GM18505 (cell line): ENCODE results near the gene SLC24A4.

Source experiments
- ATAC-seq: cut with Tn5 transposase; IDR thresholded peaks from one replicate; pipeline ENCODE4 v1.9.1; 2021; ENCODE audit not compliant: unreplicated experiment
- POLR2A ChIP-seq: IDR thresholded peaks from 4 replicates; pipeline ENCODE4 v1.6.1; 2011; ENCODE audit warnings: borderline replicate concordance; ENCODE audit not compliant: insufficient read depth, insufficient read length; ENCODE audit errors: extremely low read depth

The SLC24A4 gene

DNA sequence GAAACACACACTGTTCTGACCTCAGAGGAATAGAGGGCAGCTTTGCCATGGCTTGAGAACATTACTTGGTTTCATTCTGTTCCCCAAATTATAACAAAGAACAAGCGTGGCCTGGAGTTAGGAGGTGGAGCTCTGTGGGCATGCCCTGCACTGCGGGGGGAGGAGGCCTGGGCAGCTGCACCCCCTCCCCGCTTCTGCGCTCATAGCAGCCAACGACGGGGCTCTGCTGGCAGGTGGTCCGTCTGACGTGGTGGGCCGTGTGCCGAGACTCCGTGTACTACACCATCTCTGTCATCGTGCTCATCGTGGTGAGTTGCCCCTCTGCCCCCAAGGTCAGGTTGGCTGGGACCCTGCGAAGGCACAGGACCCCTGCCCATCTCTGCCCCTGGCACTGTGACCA is 120.2 kb downstream of the SLC24A4 start:
- no peak for TF ChIP-seq POLR2A
- ATAC-seq, result no peak

DNA sequence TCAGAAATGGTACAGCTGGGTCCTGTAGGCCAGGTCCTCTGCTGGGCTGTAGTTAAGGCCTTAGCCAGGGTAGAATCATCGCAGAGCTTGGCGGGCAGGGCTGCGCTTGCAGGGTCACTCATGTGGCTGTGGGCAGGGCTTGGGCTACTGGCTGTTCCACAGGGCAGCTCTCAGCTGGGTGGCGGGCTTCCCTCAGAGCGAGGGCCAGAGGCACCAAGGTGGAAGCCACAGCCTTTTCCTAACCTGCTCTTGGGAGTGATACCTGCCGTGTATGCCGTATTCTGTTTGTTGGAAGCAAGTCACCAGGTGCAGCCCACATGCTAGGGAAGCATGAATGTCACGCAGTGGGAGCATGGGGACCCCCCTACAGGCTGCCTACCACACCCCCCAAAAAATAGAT is 120.8 kb downstream of the SLC24A4 start:
- no peak for ATAC-seq
- no peak for TF ChIP-seq POLR2A

DNA sequence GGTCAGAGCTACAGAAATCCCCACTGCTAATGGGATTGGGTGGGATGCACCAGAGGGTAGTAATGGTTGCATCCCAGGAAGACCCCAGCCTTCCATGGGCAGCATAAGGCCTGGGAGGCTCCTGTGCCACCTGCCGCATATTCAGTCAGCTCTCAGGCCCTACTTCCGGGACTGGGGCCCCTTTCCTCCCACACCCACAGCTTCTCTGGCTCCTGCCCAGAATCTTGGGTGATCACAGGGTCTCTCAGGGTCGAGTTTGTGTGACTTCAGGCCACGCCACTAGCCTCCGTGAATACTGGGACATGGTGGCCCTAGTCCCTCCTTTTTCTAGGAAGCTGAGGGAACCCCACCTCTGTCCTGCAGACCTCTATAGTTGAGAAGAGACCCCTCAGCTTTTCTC is 123.8 kb downstream of the SLC24A4 start:
- TF ChIP-seq POLR2A, result no peak
- ATAC-seq, result no peak

DNA sequence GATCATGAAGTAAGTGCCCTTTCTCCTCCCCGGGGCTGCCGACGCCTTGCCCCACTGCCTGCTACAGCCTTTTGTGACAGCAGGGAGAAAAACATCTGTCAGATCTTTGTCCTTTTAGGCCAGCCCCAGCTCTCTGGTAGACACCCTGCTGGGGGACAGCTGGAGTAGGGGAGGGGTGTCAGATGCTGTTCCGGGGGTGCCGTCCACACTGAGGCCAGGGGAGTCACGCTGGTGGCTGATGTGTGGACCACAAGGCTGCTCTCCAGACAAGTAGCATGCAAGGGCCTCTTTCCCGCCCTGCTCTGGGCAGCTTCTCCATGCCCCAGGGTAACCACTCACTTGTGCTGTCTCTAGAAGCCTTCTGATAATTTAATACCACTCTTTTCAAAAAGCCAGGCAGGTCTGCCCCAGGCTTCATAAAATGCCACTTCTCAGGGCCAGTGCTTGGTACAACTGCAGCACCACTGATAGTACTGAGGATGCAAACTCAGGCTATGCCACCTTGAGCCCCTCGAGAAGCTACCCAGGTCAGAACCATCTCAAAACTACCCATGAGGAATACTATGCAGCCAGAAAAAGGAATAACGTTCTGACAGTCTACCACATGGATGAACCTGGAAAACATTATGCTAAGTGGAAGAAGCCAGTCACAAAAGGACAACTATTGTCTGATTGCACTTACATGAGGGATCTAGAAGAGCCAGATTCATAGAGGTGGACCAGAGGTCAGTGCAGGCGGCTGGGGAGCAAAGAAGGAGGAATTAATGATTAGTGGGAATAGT is 124.6 kb downstream of the SLC24A4 start:
- TF ChIP-seq POLR2A, result no peak
- no peak for ATAC-seq

DNA sequence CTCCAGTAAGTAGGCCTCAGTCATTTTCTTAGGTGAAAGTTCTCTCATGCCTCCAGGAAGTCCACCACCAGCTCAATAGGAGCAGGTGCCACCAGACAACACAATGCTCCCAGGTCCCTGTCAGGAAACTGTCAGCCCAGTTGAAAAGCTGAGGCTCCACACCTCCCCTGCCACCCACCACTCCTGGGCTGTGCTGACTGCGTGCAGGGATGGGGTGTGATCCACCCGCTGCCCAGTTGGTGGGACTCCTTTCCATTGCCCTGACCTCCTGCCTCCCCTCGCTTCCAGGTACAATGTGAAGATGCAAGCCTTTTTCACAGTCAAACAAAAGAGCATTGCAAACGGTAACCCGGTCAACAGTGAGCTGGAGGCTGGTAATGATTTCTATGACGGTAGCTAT is 125.8 kb downstream of the SLC24A4 start:
- no peak for ATAC-seq
- no peak for TF ChIP-seq POLR2A

DNA sequence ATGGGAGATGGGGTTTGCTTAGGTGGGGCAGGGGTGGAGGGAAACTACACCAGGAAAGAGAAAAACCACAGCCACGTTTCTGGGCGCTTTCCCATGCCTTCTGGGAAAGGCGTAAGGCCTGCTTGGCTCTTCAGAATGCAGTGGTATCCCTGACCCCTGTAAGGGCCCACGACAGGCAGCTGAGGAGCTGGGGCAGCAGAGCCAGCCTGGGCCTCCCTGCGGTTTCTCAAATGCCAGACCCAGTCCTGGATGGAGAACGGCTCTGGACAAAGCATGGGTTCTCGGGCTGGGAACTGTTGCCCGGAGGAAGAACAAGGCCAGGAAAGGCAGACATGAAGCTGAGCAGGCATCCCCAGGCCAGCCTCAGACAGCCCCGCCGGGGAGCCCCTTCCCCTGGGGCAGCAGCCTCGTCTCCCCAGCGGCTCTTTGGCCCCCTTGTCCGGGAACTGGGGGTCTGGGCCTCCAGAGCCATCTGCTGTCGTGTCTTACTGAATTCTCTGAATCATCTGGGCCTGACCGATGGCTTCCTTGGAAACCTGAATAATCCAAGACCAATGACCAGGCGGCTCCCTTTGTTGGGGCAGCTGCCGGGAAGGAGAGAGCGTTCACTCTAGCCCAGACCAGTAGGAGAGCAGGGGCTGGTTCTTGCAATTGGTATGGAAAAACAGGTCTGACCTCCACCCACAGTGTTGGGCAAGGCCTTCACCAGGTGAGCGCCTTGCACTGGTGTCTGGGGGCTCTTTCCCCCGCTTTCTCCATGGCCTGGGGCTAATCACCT is 126.6 kb downstream of the SLC24A4 start:
- TF ChIP-seq POLR2A, result no peak
- no peak for ATAC-seq

DNA sequence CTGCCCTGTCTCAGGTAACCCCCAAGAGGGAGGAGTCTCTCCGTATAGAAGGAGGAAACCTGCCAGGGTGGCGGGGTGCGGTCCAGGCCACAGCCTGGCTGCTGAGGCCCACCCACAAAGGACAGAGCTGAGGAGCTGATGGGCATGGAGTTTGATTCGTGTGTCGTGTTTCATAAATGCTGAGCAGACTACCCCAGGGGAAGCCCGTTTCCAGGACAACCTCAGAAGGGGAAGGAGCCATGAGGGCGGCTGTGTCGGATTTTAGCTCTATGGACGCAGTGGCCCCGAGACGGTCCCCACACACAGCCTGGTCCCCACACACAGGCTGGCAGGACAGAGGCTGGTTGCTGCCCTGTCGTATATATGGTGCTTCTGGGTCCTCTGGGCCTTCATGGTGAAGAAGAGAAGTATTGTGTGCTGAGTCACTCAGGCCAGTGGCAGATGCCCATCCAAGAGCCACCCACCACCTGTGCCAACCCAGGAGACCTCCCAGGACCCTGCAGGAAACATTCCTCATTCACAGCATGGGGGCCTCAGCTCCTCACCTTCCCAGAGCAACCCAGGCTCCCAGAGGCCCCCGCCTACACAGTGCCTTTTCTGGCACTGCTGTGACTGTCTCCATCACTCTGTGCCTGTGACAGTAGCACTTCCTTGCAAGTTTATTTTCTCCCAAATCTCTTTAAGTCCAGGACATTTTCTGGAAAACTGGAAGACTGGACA is 127.5 kb downstream of the SLC24A4 start:
- no peak for ATAC-seq
- TF ChIP-seq POLR2A, result no peak

DNA sequence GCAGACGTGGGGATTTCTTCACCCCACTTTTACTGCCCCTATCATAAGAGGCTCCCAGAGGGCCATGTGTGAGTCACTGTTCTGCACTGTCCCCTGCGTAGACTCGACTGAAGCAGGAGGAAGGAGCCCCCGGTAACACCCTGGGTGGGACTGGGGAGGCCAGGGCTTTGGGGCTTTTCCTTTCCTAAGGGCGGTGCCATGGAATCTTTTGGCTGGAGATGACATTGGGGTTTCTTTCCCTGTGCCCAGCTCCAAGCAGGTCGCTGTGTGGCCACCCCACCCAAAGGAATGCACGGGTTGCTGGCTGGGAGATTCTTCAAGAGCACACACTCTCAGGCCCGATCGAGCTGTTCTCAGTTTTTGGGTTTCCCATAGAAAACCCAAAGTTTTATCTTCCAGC is 128.3 kb downstream of the SLC24A4 start:
- no peak for TF ChIP-seq POLR2A
- ATAC-seq, result no peak

DNA sequence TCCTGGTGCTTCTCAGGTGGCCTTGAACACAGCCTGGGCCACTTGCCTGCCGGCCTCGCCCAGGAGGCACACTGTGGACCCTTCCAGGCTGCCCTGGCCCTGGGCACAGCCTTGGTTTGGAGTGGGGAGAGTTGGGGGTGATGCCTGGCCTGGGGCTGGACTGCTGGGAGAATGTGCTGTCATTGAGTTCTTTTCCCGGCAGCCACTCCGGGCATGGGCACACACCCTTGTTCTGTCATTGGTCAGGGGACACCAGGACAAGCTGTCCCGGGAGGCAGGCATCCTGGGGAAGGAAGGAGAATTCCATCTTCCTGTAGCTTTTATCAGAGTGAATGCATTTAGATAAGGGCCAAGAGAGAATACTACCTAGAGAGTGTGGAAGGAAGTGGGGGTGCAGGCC is 128.8 kb downstream of the SLC24A4 start:
- no peak for TF ChIP-seq POLR2A
- ATAC-seq, result no peak

DNA sequence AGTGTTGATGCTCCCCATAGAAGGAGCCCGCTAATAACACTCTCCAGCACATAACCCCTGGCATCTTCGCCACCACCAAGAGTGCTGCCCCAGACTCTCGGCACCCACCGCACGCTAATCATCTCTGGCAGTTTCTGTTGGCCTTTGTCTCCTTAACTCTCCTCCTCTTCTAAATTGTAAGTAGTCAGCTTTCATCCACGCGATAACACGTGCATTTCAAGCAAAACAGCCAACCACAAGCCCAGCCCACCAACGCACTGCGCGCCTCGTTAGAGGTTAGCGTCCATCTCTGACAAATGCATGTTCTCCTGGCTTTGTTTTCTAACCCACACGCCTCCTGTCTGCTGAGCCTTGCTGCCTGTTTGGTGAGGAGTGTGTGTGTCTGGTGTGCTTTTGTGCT is 129.5 kb downstream of the SLC24A4 start:
- TF ChIP-seq POLR2A, result no peak
- ATAC-seq, result no peak

DNA sequence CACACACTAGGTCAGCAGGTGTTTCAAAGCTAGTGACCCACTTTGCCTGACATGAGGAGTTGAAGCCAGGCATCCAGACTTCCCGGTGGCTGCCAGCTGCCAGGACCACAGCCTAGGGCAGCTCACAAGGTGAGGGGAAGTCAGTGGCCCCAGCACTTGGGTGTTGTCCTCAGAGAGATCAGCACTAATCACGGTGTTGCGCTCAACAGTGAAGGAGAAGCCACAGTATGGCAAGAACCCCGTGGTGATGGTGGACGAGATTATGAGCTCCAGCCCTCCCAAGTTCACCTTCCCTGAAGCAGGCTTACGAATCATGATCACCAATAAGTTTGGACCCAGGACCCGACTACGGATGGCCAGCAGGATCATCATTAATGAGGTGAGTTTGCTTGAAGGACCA is 130.7 kb downstream of the SLC24A4 start:
- TF ChIP-seq POLR2A, result no peak
- ATAC-seq, result no peak

DNA sequence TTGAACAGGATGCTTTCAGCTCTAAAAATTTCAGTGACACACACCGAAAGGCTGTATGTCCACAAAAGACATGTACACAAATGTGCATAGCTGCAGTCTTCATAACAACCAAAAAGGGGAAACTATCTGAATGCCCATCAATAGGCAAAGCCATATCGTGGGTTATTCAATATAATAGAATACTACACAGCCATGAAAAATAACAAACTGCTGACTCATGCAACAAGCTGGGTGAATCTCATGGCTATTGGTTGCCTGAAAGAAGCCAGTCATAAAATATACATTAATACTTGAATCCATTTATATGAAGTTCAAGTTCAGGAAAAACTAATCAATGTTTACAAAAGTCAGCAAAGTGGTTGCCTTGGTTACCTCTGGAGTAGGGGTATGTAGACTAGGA is 132.3 kb downstream of the SLC24A4 start:
- TF ChIP-seq POLR2A, result no peak
- ATAC-seq, result no peak

DNA sequence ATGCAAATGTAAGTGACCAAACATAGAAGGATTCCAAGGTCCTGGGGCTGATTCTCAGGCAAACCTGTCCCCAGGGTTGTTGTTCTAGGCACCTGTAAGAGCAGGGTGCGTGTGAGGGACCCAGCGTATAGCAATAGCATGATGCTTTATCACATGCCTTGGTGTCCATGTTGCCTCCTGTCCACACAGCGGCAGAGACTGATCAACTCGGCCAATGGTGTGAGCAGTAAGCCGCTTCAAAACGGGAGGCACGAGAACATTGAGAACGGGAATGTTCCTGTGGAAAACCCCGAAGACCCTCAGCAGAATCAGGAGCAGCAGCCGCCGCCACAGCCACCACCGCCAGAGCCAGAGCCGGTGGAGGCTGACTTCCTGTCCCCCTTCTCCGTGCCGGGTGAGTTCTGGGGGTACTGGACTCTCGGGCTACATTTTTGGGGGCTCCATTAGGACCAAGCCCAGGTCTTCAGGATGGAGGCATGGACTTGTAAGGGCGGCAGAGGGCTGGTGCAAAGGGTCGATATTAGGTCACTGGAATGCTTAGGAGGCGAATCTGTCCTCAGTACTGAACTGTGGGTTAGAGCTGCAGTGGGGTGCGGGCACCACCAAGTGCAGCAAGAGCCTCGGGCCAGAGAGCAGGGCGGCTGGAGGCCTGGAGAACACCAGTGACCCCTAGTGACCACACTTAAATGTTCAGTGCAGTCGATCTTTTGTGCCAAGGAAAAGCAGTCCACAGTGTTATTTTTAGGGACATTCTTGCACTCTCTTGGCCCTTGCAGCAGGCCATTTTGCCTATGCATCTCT is 133.4 kb downstream of the SLC24A4 start:
- TF ChIP-seq POLR2A, result no peak
- no peak for ATAC-seq

DNA sequence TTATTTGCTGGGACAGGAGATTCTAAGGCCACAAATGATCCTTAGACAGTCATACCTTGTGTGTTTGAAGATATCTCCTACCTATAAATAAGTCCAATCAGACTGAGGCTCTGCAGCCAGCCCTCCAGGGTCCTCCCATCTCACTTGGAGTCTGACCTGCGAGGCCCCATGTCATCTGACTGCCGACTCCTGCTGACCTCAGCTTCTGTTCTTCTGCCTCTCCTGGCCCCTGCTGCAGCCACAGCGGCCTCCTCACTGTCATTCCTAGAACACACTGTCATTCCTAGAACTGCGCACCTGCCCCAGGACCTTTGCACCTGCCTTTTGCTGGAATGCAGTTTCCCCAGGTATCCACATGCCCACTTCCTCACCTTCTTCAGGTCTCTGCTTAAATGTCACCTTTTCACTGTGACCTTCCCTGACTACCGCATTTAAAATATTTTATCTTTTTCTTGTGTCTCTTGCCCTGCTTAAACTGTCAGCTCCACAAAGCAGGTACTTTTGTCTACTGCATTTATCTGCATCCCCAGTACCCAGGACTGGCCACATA is 134.1 kb downstream of the SLC24A4 start:
- ATAC-seq, result no peak
- no peak for TF ChIP-seq POLR2A
